Smooth muscle cell (in vitro differentiated cells): ENCODE data around the gene CEMIP2. TPM values are rescaled to one million over a fixed set of nuclear protein-coding genes. Genes with fewer than 3 reads are reported as not detected.

Source experiments
- DNase-seq: peaks from one replicate; lab custom pipeline; 2025; ENCODE audit not compliant: unreplicated experiment; lab: John Stamatoyannopoulos, UW
- H2AFZ ChIP-seq: fragments of 200-600 bp; sonication (generic); 2 replicates; pipeline ENCODE4 v1.6.0; 2016; ENCODE audit warnings: antibody characterized with exemption, low read depth, mild to moderate bottlenecking
- H3F3A ChIP-seq: fragments of 200-600 bp; sonication (generic); 2 replicates; pipeline ENCODE4 v1.6.0; 2017; ENCODE audit warnings: antibody characterized with exemption, low read depth
- H3K27ac ChIP-seq: fragments of 200-600 bp; sonication (generic); 2 replicates; pipeline ENCODE4 v1.5.1; 2016; ENCODE audit warnings: low read depth, mild to moderate bottlenecking
- H3K27me3 ChIP-seq: fragments of 200-600 bp; sonication (generic); 2 replicates; pipeline ENCODE4 v1.6.1; 2016; ENCODE audit warnings: low read depth, mild to moderate bottlenecking
- H3K36me3 ChIP-seq: fragments of 200-600 bp; sonication (generic); 2 replicates; pipeline ENCODE4 v1.5.1; 2016; ENCODE audit warnings: low read depth
- H3K4me1 ChIP-seq: fragments of 200-600 bp; sonication (generic); 2 replicates; pipeline ENCODE4 v1.5.1; 2016; ENCODE audit warnings: low read depth
- H3K4me2 ChIP-seq: fragments of 200-600 bp; sonication (generic); 2 replicates; pipeline ENCODE4 v1.6.0; 2016; ENCODE audit warnings: mild to moderate bottlenecking
- H3K4me3 ChIP-seq: fragments of 200-600 bp; sonication (generic); 2 replicates; pipeline ENCODE4 v1.5.1; 2016; ENCODE audit warnings: mild to moderate bottlenecking
- H3K79me2 ChIP-seq: fragments of 200-600 bp; sonication (generic); 2 replicates; pipeline ENCODE4 v1.6.0; 2016; ENCODE audit warnings: low read depth, mild to moderate bottlenecking
- H3K9ac ChIP-seq: fragments of 200-600 bp; sonication (generic); 2 replicates; pipeline ENCODE4 v1.6.0; 2016; ENCODE audit warnings: low read depth
- H3K9me3 ChIP-seq: fragments of 200-600 bp; sonication (generic); replicated peaks from 2 replicates; pipeline ENCODE4 v1.5.1; 2016; ENCODE audit warnings: low read depth
- H4K20me1 ChIP-seq: fragments of 200-600 bp; sonication (generic); 2 replicates; pipeline ENCODE4 v1.6.0; 2016; ENCODE audit warnings: low read depth
- CTCF ChIP-seq: fragments of 200-600 bp; sonication (generic); IDR thresholded peaks from 2 replicates; pipeline ENCODE4 v1.5.1; 2017; ENCODE audit warnings: borderline replicate concordance, mild to moderate bottlenecking, antibody characterized with exemption; ENCODE audit not compliant: insufficient read depth, poor library complexity, severe bottlenecking
- WGBS: methylation state at CpG from one replicate; pipeline ENCODE4 v1.1.7; 2016; ENCODE audit warnings: low lambda C conversion rate; 5-methylcytosine and 5-hydroxymethylcytosine counted together
- polyA plus RNA-seq: library from polyadenylated mRNA; unstranded; fragments of >200 nt; fragmentation: Nextera tagmentation; extraction: Ambion mirVana; gene quantifications from 2 replicates; pipeline ENCODE4 v1.2.1, GENCODE V29; 2016
- total RNA-seq: library from RNA; depleted of rRNA; stranded (reverse); fragments of >200 nt; gene quantifications from 2 replicates; pipeline ENCODE4 v1.2.3, GENCODE V29; 2014

Gene CEMIP2
- total and polyA plus RNA-seq, 2 experiments from 2014 or later: 46.1 to 103 TPM

GRCh38 chr9:71755230-71755629, 13.1 kb downstream of the CEMIP2 start:
- Histone ChIP-seq H2AFZ (no peak overlapping the region), H3K36me3 (no peaks in the 10 kb centered on the region), H3K79me2 (peaks cover 100% of the 10 kb centered on the region), H3K4me3 (no peak overlapping the region), H3K4me1 (peaks cover 84% of the 10 kb centered on the region), H3F3A (no peaks in the 10 kb centered on the region), H3K4me2 (no peak overlapping the region), H3K9me3 (no peaks in the 10 kb centered on the region), H4K20me1 (peaks cover 98% of the 10 kb centered on the region), H3K9ac (no peak overlapping the region), H3K27ac (peak overlapping the region; percentile 3), H3K27me3 (no peaks in the 10 kb centered on the region)
- DNase-seq: no peak
- no peak for TF ChIP-seq CTCF
- WGBS: 100% methylated on average over 2 of the region's 2 CpGs

GRCh38 chr9:71754151-71754550, 14.2 kb downstream of the CEMIP2 start:
- Histone ChIP-seq H2AFZ (no peak overlapping the region), H3K4me1 (peaks cover 75% of the 10 kb centered on the region), H3K9me3 (no peaks in the 10 kb centered on the region), H3K79me2 (peaks cover 100% of the 10 kb centered on the region), H3K4me2 (no peak overlapping the region), H3F3A (no peaks in the 10 kb centered on the region), H4K20me1 (peaks cover 96% of the 10 kb centered on the region), H3K4me3 (no peak overlapping the region), H3K27me3 (no peaks in the 10 kb centered on the region), H3K36me3 (no peaks in the 10 kb centered on the region), H3K9ac (no peak overlapping the region), H3K27ac (peak overlapping the region; percentile 3)
- TF ChIP-seq CTCF: no peak
- DNase-seq: no peak
- 91% methylated on average over 4 of the region's 4 CpGs for WGBS

GRCh38 chr9:71752928-71753327, 15.4 kb downstream of the CEMIP2 start:
- TF ChIP-seq CTCF: no peak
- Histone ChIP-seq H2AFZ (no peak overlapping the region), H3F3A (peaks cover 6% of the 10 kb centered on the region), H3K4me3 (no peak overlapping the region), H3K79me2 (peaks cover 94% of the 10 kb centered on the region), H3K9me3 (no peaks in the 10 kb centered on the region), H3K27me3 (no peaks in the 10 kb centered on the region), H3K27ac (no peak overlapping the region), H3K9ac (no peak overlapping the region), H3K4me2 (no peak overlapping the region), H4K20me1 (peaks cover 90% of the 10 kb centered on the region), H3K4me1 (peaks cover 73% of the 10 kb centered on the region), H3K36me3 (no peaks in the 10 kb centered on the region)
- whole genome bisulfite sequencing: 91% methylated on average over 3 of the region's 3 CpGs
- DNase-seq: no peak

- 97% methylated on average over 1 of the region's 1 CpG for WGBS
- peaks cover 69% of the 10 kb centered on the region for H3K4me1 ChIP-seq
Measured at GRCh38 chr9:71752352-71752751, 16.0 kb downstream of the CEMIP2 start.

More at GRCh38 chr9:71752352-71752751, 16.0 kb downstream of the CEMIP2 start:
- Histone ChIP-seq H3K27me3 (no peaks in the 10 kb centered on the region), H3F3A (peaks cover 11% of the 10 kb centered on the region), H4K20me1 (peaks cover 90% of the 10 kb centered on the region), H3K4me3 (no peak overlapping the region), H3K9ac (no peak overlapping the region), H3K4me2 (no peak overlapping the region), H3K27ac (peak overlapping the region; percentile 59), H3K36me3 (no peaks in the 10 kb centered on the region), H3K9me3 (no peaks in the 10 kb centered on the region), H2AFZ (no peak overlapping the region), H3K79me2 (peaks cover 92% of the 10 kb centered on the region)
- TF ChIP-seq CTCF: no peak
- no peak for DNase-seq
